ENCODE data around the gene ITGAL. TPM values are rescaled to one million over a fixed set of nuclear protein-coding genes. Genes with fewer than 3 reads are reported as not detected.
"Not testable (repeated sequence)": the region's sequence is repeated elsewhere in the genome, so short reads cannot be mapped to it uniquely, and the experiment has no call there.

Gene ITGAL
- total RNA-seq, 4 donors from 2014 or later, result 1.8 to 33.7 (median 6.7) TPM

GRCh38 chr16:30447512-30448226 is 24.9 kb upstream of the ITGAL start:
- intact Hi-C loops (cut with DNase I; ENCODE audit: low total_unique reads), result loop anchor here (10.0 kb wide), 1 partner anchor 77 kb away; the partner anchor contains the start of gene ZNF768

GRCh38 chr16:30449116-30449435 is 23.5 kb upstream of the ITGAL start:
- in situ Hi-C loops (cut with MboI; ENCODE audit: low pct_ligation_motif_present in 1 of 4, low pct_unique_long_range_greater_than_20kb in 1 of 4, low sequenced_read_pairs in 3 of 4), result loop anchor here in 3 of 4 donors (10.0 to 25.0 kb wide), 3 partner anchors 76 to 156 kb away; partner anchors contain the start of genes ZNF688 (in 1 of the 3), ZNF764 (in 1 of the 3) and ZNF768 (in 1 of the 3)
- no peak for DNase-seq
- no peak overlapping the region for H3K27ac ChIP-seq
- 88 to 100% methylated on average over 1 to 3 of the region's 3 CpGs for WGBS, 2 donors (ENCODE audit: low coverage in 1 of 2)
- TF ChIP-seq POLR2A (IDR thresholded peaks at IDR 0.05), result no peak
- TF ChIP-seq EP300 (IDR thresholded peaks at IDR 0.05; ENCODE audit: low read depth), result no peak
- TF ChIP-seq CTCF (IDR thresholded peaks at IDR 0.05), result no peak
- no peak for TF ChIP-seq POLR2AphosphoS5 (IDR thresholded peaks at IDR 0.05)
- no peaks in the 10 kb centered on the region for H3K27me3 ChIP-seq
- H3K4me3 ChIP-seq, result no peak overlapping the region
- no peaks in the 10 kb centered on the region for H3K36me3 ChIP-seq
- no peaks in the 10 kb centered on the region for H3K9me3 ChIP-seq
- H3K4me1 ChIP-seq, result peaks cover 3 to 56% (median 35%) of the 10 kb centered on the region in 4 donors
- intact Hi-C loops (cut with DNase I; ENCODE audit: low total_unique reads), result loop anchor here (10.0 kb wide), 1 partner anchor 76 kb away; the partner anchor contains the start of gene ZNF768

More at GRCh38 chr16:30447512-30448226, 24.9 kb upstream of the ITGAL start:
- H3K27ac ChIP-seq, result peak overlapping the region; percentile 93 to 99 (median 96)
- WGBS, 2 donors (ENCODE audit: low coverage in 1 of 2), result 37 to 52% methylated on average over 2 to 12 of the region's 12 CpGs
- DNase-seq, result no peak
- peaks cover 11 to 56% (median 35%) of the 10 kb centered on the region in 4 donors for H3K4me1 ChIP-seq
- TF ChIP-seq CTCF (IDR thresholded peaks at IDR 0.05) (no peak), POLR2A (IDR thresholded peaks at IDR 0.05) (peak; percentile 52), POLR2AphosphoS5 (IDR thresholded peaks at IDR 0.05) (peak in 2 of 3 donors; percentile 34 to 60)
- H3K36me3 ChIP-seq, result peaks cover 0 to 12% (median 0%) of the 10 kb centered on the region in 4 donors
- in situ Hi-C loops (cut with MboI; ENCODE audit: low pct_ligation_motif_present in 1 of 4, low pct_unique_long_range_greater_than_20kb in 1 of 4, low sequenced_read_pairs in 3 of 4), result loop anchor here in 3 of 4 donors (10.0 to 25.0 kb wide), 3 partner anchors 77 to 157 kb away; partner anchors contain the start of genes ZNF688 (in 1 of the 3), ZNF764 (in 1 of the 3) and ZNF768 (in 1 of the 3)
- H3K27me3 ChIP-seq, result no peaks in the 10 kb centered on the region
- no peaks in the 10 kb centered on the region for H3K9me3 ChIP-seq
- no peak overlapping the region for H3K4me3 ChIP-seq

GRCh38 chr16:30452709-30453580 is 19.6 kb upstream of the ITGAL start:
- Histone ChIP-seq H3K4me1 (peaks cover 0 to 29% (median 15%) of the 10 kb centered on the region in 4 donors), H3K27ac (peak overlapping the region; percentile 17 to 56 (median 54))
- H3K27me3 ChIP-seq; intact Hi-C loops (cut with DNase I; ENCODE audit: low total_unique reads); H3K9me3 ChIP-seq; H3K4me3 ChIP-seq; in situ Hi-C loops (cut with MboI; ENCODE audit: low pct_ligation_motif_present in 1 of 4, low pct_unique_long_range_greater_than_20kb in 1 of 4, low sequenced_read_pairs in 3 of 4); DNase-seq; H3K36me3 ChIP-seq: not testable (repeated sequence)
- WGBS, 2 donors (ENCODE audit: low coverage in 1 of 2), result 56 to 67% methylated on average over 8 to 20 of the region's 20 CpGs

GRCh38 chr16:30456302-30456701 is 16.2 kb upstream of the ITGAL start:
- no peak for TF ChIP-seq EP300 (IDR thresholded peaks at IDR 0.05; ENCODE audit: low read depth)
- no peak for TF ChIP-seq POLR2A (IDR thresholded peaks at IDR 0.05)
- no peak for TF ChIP-seq POLR2AphosphoS5 (IDR thresholded peaks at IDR 0.05)
- TF ChIP-seq CTCF (IDR thresholded peaks at IDR 0.05), result no peak
- no peak overlapping the region for H3K27ac ChIP-seq
- no peaks in the 10 kb centered on the region for H3K9me3 ChIP-seq
- in situ Hi-C loops (cut with MboI; ENCODE audit: low pct_ligation_motif_present in 1 of 4, low pct_unique_long_range_greater_than_20kb in 1 of 4, low sequenced_read_pairs in 3 of 4) (no loop called here), intact Hi-C loops (cut with DNase I; ENCODE audit: low total_unique reads) (no loop called here)
- H3K36me3 ChIP-seq, result no peaks in the 10 kb centered on the region
- H3K27me3 ChIP-seq, result no peaks in the 10 kb centered on the region
- no peak overlapping the region for H3K4me3 ChIP-seq
- peaks cover 0 to 24% (median 13%) of the 10 kb centered on the region in 4 donors for H3K4me1 ChIP-seq
- DNase-seq, result no peak
- 82% methylated on average over 1 of the region's 1 CpG; no CpG with 5 or more reads in 1 of the 2 donors for WGBS, 2 donors (ENCODE audit: low coverage in 1 of 2)

Data from transverse colon (tissue), 4 donors.